ENCODE measurements around the gene NRG3.

GRCh38 chr10:81917666-81918065 lies 42.7 kb downstream of the NRG3 start:
- TF ChIP-seq CTCF (tag by site-specific recombination; IDR thresholded peaks at IDR 0.05) = no peak
- TF ChIP-seq ZNF155 (tag by site-specific recombination; IDR thresholded peaks at IDR 0.05) = no peak
- no peak for TF ChIP-seq KLF1 (tag by site-specific recombination; IDR thresholded peaks at IDR 0.05)
- no peak for TF ChIP-seq PRDM10 (tag by site-specific recombination; IDR thresholded peaks at IDR 0.05)
- no peak for TF ChIP-seq REST (tag by site-specific recombination; IDR thresholded peaks at IDR 0.05)
- TF ChIP-seq ZNF747 (tag by site-specific recombination; IDR thresholded peaks at IDR 0.05) = no peak
- no peak for TF ChIP-seq ZNF580 (tag by site-specific recombination; IDR thresholded peaks at IDR 0.05)
- TF ChIP-seq ZNF133 (tag by site-specific recombination; IDR thresholded peaks at IDR 0.05) = no peak
- no peak for TF ChIP-seq ZBTB26 (tag by site-specific recombination; optimal IDR thresholded peaks at IDR 0.05)
- TF ChIP-seq ZNF10 (tag by site-specific recombination; IDR thresholded peaks at IDR 0.05) = no peak
- TF ChIP-seq PATZ1 (tag by site-specific recombination; IDR thresholded peaks at IDR 0.05) = no peak
- no peak for TF ChIP-seq TCF7L2 (IDR thresholded peaks at IDR 0.05; ENCODE audit: borderline replicate concordance, low read depth, low read length)
- no peak for TF ChIP-seq ZNF416 (tag by site-specific recombination; IDR thresholded peaks at IDR 0.05)

Data from HEK293 (cell line).